HG03064 (cell line): ENCODE results near the gene FUNDC1.
"Not testable (repeated sequence)": the region's sequence is repeated elsewhere in the genome, so short reads cannot be mapped to it uniquely, and the experiment has no call there.

Experiments used
- ATAC-seq: cut with Tn5 transposase; IDR thresholded peaks from one replicate; pipeline ENCODE4 v1.9.1; 2021; ENCODE audit warnings: low read depth; ENCODE audit not compliant: unreplicated experiment

The FUNDC1 gene

GRCh38 chrX:44542567-44543325 lies at the start of gene FUNDC1:
TSS of gene FUNDC1 (minus strand) at chrX:44542859. CDS start at chrX:44542832, 27 bp downstream.
- ATAC-seq = peak; percentile 99

- ATAC-seq = no peak
These were observed 43.2 kb upstream of the FUNDC1 start for GRCh38 chrX:44585866-44586265.

- no peak for ATAC-seq
These were observed 37.8 kb upstream of the FUNDC1 start for GRCh38 chrX:44580466-44580865.

GRCh38 chrX:44572340-44572938 lies 29.8 kb upstream of the FUNDC1 start:
- ATAC-seq = no peak

- no peak for ATAC-seq
These were observed 27.9 kb upstream of the FUNDC1 start for GRCh38 chrX:44570522-44570921.

GRCh38 chrX:44569122-44569521 lies 26.5 kb upstream of the FUNDC1 start:
- no peak for ATAC-seq

GRCh38 chrX:44568196-44568595 lies 25.5 kb upstream of the FUNDC1 start:
- no peak for ATAC-seq

- not testable (repeated sequence) for ATAC-seq
These were observed 19.2 kb upstream of the FUNDC1 start for GRCh38 chrX:44561896-44562295.

- no peak for ATAC-seq
These were observed 7.9 kb upstream of the FUNDC1 start for GRCh38 chrX:44550563-44550962.

- ATAC-seq = not testable (repeated sequence)
These were observed 2.8 kb upstream of the FUNDC1 start for GRCh38 chrX:44545454-44545853.

- ATAC-seq = no peak
These were observed 1.4 kb upstream of the FUNDC1 start for GRCh38 chrX:44544036-44544435.

GRCh38 chrX:44536198-44536597 lies 6.5 kb downstream of the FUNDC1 start:
- no peak for ATAC-seq

GRCh38 chrX:44529310-44529709 lies 13.3 kb downstream of the FUNDC1 start:
- ATAC-seq = no peak

- no peak for ATAC-seq
These were observed 28.4 kb downstream of the FUNDC1 start for GRCh38 chrX:44514272-44514671.

- no peak for ATAC-seq
These were observed 35.4 kb downstream of the FUNDC1 start for GRCh38 chrX:44507292-44507691.

- no peak for ATAC-seq
These were observed 36.0 kb downstream of the FUNDC1 start for GRCh38 chrX:44506678-44507077.

- ATAC-seq = no peak
These were observed 39.1 kb downstream of the FUNDC1 start for GRCh38 chrX:44503560-44503959.

GRCh38 chrX:44495091-44495490 lies 47.6 kb downstream of the FUNDC1 start:
- ATAC-seq = no peak

- ATAC-seq = no peak
These were observed 48.3 kb downstream of the FUNDC1 start for GRCh38 chrX:44494357-44494756.

- no peak for ATAC-seq
These were observed 53.1 kb downstream of the FUNDC1 start for GRCh38 chrX:44489515-44489914.

- ATAC-seq = no peak
These were observed 58.0 kb downstream of the FUNDC1 start for GRCh38 chrX:44484607-44485146.
